Endothelial cell of umbilical vein (primary cell): ENCODE measurements around the gene TPGS2. TPM values are rescaled to one million over a fixed set of nuclear protein-coding genes. Genes with fewer than 3 reads are reported as not detected.

ENCODE experiments used
- BruUV-seq: library from RNA; stranded (reverse); fragments of 400-500 nt; replicated peaks from 2 replicates; lab custom pipeline; 2021; lab: Mats Ljungman, UMichigan
- CTCF ChIA-PET: fragments of 300-600, 350-600 bp; sonication (Branson Sonifier 250); formaldehyde crosslinking; loops from one replicate; lab custom pipeline; 2021; ENCODE audit warnings: antibody characterized with exemption, inconsistent platforms; lab: Charles Lee
- POLR2A ChIA-PET: fragments of 300-600, 350-600 bp; sonication (Branson Sonifier 250); formaldehyde crosslinking; loops from one replicate; lab custom pipeline; 2021; ENCODE audit warnings: antibody characterized with exemption, inconsistent platforms; lab: Charles Lee
- DNase-seq: peaks from one replicate; pipeline ENCODE4 v3.0.0-alpha.2; 2011; ENCODE audit warnings: low read depth, low spot score
- FAIRE-seq: peaks from 2 replicates; lab custom pipeline; 2011; peaks lifted over from hg19 to GRCh38; lab: Jason Lieb, UNC
- H2AFZ ChIP-seq: 2 replicates; pipeline ENCODE4 v1.6.0; 2012; ENCODE audit warnings: low read depth, low read length, control low read depth, inconsistent platforms
- H3K27ac ChIP-seq: 2 replicates; pipeline ENCODE4 v1.5.1; 2011; ENCODE audit warnings: low read depth, mild to moderate bottlenecking, control low read depth, low read length, moderate library complexity; ENCODE audit not compliant: insufficient read depth
- H3K27me3 ChIP-seq, 2 experiments: 2 replicates each; pipeline versions ENCODE4 v1.6.0 to v1.6.1; 2011; ENCODE audit warnings: low read length in 2 of 2, mixed read lengths in 1 of 2; ENCODE audit not compliant: control insufficient read depth in 2 of 2, insufficient read depth in 2 of 2
- H3K36me3 ChIP-seq, 2 experiments: 2 replicates in 1 of 2; 3 replicates in 1 of 2; pipeline ENCODE4 v1.5.1; 2011; ENCODE audit warnings: low read length in 2 of 2, mild to moderate bottlenecking in 1 of 2, moderate library complexity in 1 of 2; ENCODE audit not compliant: control insufficient read depth in 2 of 2, insufficient read depth in 2 of 2; ENCODE audit errors: extremely low read depth in 1 of 2
- H3K4me1 ChIP-seq: 3 replicates; pipeline ENCODE4 v1.5.1; 2011; ENCODE audit warnings: mild to moderate bottlenecking, low read length; ENCODE audit not compliant: control insufficient read depth, insufficient read depth; ENCODE audit errors: extremely low read depth
- H3K4me2 ChIP-seq: 2 replicates; pipeline ENCODE4 v1.6.1; 2011; ENCODE audit warnings: low read length, control low read depth, mixed read lengths; ENCODE audit not compliant: insufficient read depth
- H3K4me3 ChIP-seq, 3 experiments: fragments of 200-600 bp in 1 of 3; sonication (generic), shearing (Covaris generic) in 1 of 3; replicated peaks in 1 of 3; 2 replicates each; pipeline ENCODE4 v1.5.1; 2011 to 2016; ENCODE audit warnings: control low read depth in 3 of 3, low read length in 3 of 3, mild to moderate bottlenecking in 2 of 3, inconsistent platforms in 1 of 3, low read depth in 1 of 3, moderate library complexity in 1 of 3; ENCODE audit not compliant: insufficient read depth in 1 of 3
- H3K79me2 ChIP-seq: 2 replicates; pipeline ENCODE4 v1.6.0; 2012; ENCODE audit warnings: low read length, inconsistent platforms; ENCODE audit not compliant: control insufficient read depth, insufficient read depth
- H3K9ac ChIP-seq: replicated peaks from 2 replicates; pipeline ENCODE3; 2011; ENCODE audit warnings: low read length, control low read depth; ENCODE audit not compliant: insufficient read depth; ENCODE audit errors: extremely low read depth
- H3K9me1 ChIP-seq: replicated peaks from 3 replicates; pipeline ENCODE4 v1.6.0; 2011; ENCODE audit warnings: mild to moderate bottlenecking, low read length; ENCODE audit not compliant: control insufficient read depth, insufficient read depth; ENCODE audit errors: extremely low read depth
- H3K9me3 ChIP-seq: replicated peaks from 2 replicates; pipeline ENCODE4 v1.5.1; 2012; ENCODE audit warnings: low read length, inconsistent platforms; ENCODE audit not compliant: control insufficient read depth, insufficient read depth
- H4K20me1 ChIP-seq: replicated peaks from 2 replicates; pipeline ENCODE3; 2011; ENCODE audit warnings: mild to moderate bottlenecking, low read length; ENCODE audit not compliant: control insufficient read depth, insufficient read depth; ENCODE audit errors: extremely low read depth
- CTCF ChIP-seq, 2 donors: IDR thresholded peaks; 1 replicate in 1 of 2; 2 replicates in 1 of 2; pipeline ENCODE4 v1.5.1; 2011; ENCODE audit warnings: low read length in 2 of 2, mild to moderate bottlenecking in 2 of 2, moderate library complexity in 2 of 2, control low read depth in 1 of 2, inconsistent platforms in 1 of 2, low read depth in 1 of 2; ENCODE audit not compliant: insufficient read depth in 1 of 2; ENCODE audit errors: extremely low read depth in 1 of 2
- EZH2 ChIP-seq: IDR thresholded peaks from 2 replicates; pipeline ENCODE4 v1.6.1; 2012; ENCODE audit warnings: borderline replicate concordance, low read depth, mild to moderate bottlenecking, moderate library complexity, low read length, inconsistent platforms; ENCODE audit not compliant: severe bottlenecking
- FOS ChIP-seq: IDR thresholded peaks from 2 replicates; pipeline ENCODE4 v1.6.1; 2011; ENCODE audit warnings: mild to moderate bottlenecking, low read length, moderate library complexity, borderline replicate concordance; ENCODE audit not compliant: insufficient read depth
- GATA2 ChIP-seq: IDR thresholded peaks from 2 replicates; pipeline ENCODE4 v1.7.0; 2011; ENCODE audit warnings: low read depth, mild to moderate bottlenecking, moderate library complexity, mixed read lengths, low read length; ENCODE audit not compliant: insufficient read length, insufficient read depth
- JUN ChIP-seq: IDR thresholded peaks from 2 replicates; pipeline ENCODE4 v1.6.1; 2011; ENCODE audit warnings: borderline replicate concordance, low read depth; ENCODE audit not compliant: insufficient read length, insufficient read depth
- MAX ChIP-seq: IDR thresholded peaks from 2 replicates; pipeline ENCODE4 v1.6.1; 2011; ENCODE audit not compliant: insufficient read depth, insufficient read length
- MYC ChIP-seq: IDR thresholded peaks from one replicate; pipeline ENCODE4 v1.6.1; 2011; ENCODE audit warnings: mild to moderate bottlenecking, low read depth, low read length
- POLR2A ChIP-seq: IDR thresholded peaks from 2 replicates; pipeline ENCODE4 v1.6.1; 2012; ENCODE audit warnings: low read depth, mild to moderate bottlenecking, control low read depth, low read length
- POLR2AphosphoS5 ChIP-seq: IDR thresholded peaks from 2 replicates; pipeline ENCODE4 v1.6.1; 2012; ENCODE audit warnings: low read depth, mild to moderate bottlenecking, control low read depth, low read length, moderate library complexity; ENCODE audit not compliant: insufficient read depth
- dilution Hi-C: fragments of 300-500 bp; cut with MboI; formaldehyde crosslinking; loops from one replicate; pipeline ENCODE4 v1.15.0; 2019; ENCODE audit warnings: low sequenced_read_pairs; ENCODE audit not compliant: extremely low pct_ligation_motif_present
- intact Hi-C: fragments of 100-400 bp; cut with micrococcal nuclease; formaldehyde crosslinking; loops from one replicate; pipeline ENCODE4 v1.10.0; 2022
- polyA plus RNA-seq, 4 experiments: library from polyadenylated mRNA; depleted of rRNA in 3 of 4; stranded (reverse) in 3 of 4; unstranded in 1 of 4; fragments of >200 nt; gene quantifications; 2 replicates each; pipeline versions ENCODE4 v1.2.1 to v1.2.3, GENCODE V29; 2011 to 2012; ENCODE audit warnings: missing spikeins in 1 of 4
- total RNA-seq: library from RNA; stranded (reverse); gene quantifications from 2 replicates; pipeline ENCODE4 v1.2.3, GENCODE V29; 2021

TPGS2 gene
- total and polyA plus RNA-seq, 2 donors (not counting 3 experiments of a cell fraction or from before 2014, with no cell fraction given) = 150 to 232 TPM

- POLR2A ChIA-PET = no interaction called here
- H3K4me2 ChIP-seq = no peak overlapping the region
- H3K9ac ChIP-seq = no peak overlapping the region
- no TSS peak for BruUV-seq
- CTCF ChIA-PET = interaction anchor here (1.1 to 1.2 kb wide), 2 partner anchors 19 to 102 kb away, joined by 3 read pairs; no protein-coding TSS in a partner anchor
- no peak overlapping the region for H3K27ac ChIP-seq
- no peaks in the 10 kb centered on the region for H4K20me1 ChIP-seq
- no peak overlapping the region for H3K4me3 ChIP-seq
- no peak for TF ChIP-seq POLR2A
- TF ChIP-seq CTCF (IDR thresholded peaks at IDR 0.05; ENCODE audit: extremely low read depth in 1 of 2, insufficient read depth in 1 of 2, low read depth in 1 of 2, low read length in 2 of 2) = no peak
- no peaks in the 10 kb centered on the region for H3K27me3 ChIP-seq
- no peak for DNase-seq
- no peaks in the 10 kb centered on the region for H3K9me3 ChIP-seq
- H3K4me1 ChIP-seq = no peaks in the 10 kb centered on the region
- no peak overlapping the region for H2AFZ ChIP-seq
- H3K9me1 ChIP-seq = no peaks in the 10 kb centered on the region
- H3K36me3 ChIP-seq = peaks cover 5 to 18% of the 10 kb centered on the region in 2 experiments
- dilution Hi-C loops = no loop called here
- peaks cover 4% of the 10 kb centered on the region for H3K79me2 ChIP-seq
- no peak for FAIRE-seq
- intact Hi-C loops = no loop called here
These were observed 15.6 kb downstream of the TPGS2 start for GRCh38 chr18:36813101-36813775.

GRCh38 chr18:36812678-36813077, 16.1 kb downstream of the TPGS2 start:
- Histone ChIP-seq H3K9ac (no peak overlapping the region), H3K4me2 (no peak overlapping the region), H3K27me3 (no peaks in the 10 kb centered on the region), H3K9me3 (no peaks in the 10 kb centered on the region), H3K36me3 (peaks cover 5 to 21% of the 10 kb centered on the region in 2 experiments), H3K9me1 (no peaks in the 10 kb centered on the region), H3K27ac (no peak overlapping the region), H3K4me3 (no peak overlapping the region), H3K79me2 (peaks cover 4% of the 10 kb centered on the region), H2AFZ (no peak overlapping the region), H3K4me1 (no peaks in the 10 kb centered on the region), H4K20me1 (no peaks in the 10 kb centered on the region)
- DNase-seq (no peak), FAIRE-seq (no peak)
- intact Hi-C loops = no loop called here
- dilution Hi-C loops = no loop called here
- no peak for TF ChIP-seq FOS
- no peak for TF ChIP-seq GATA2
- no peak for TF ChIP-seq EZH2
- TF ChIP-seq MYC = no peak
- no peak for TF ChIP-seq MAX
- TF ChIP-seq POLR2A = no peak
- TF ChIP-seq CTCF (IDR thresholded peaks at IDR 0.05; ENCODE audit: extremely low read depth in 1 of 2, insufficient read depth in 1 of 2, low read depth in 1 of 2, low read length in 2 of 2) = no peak
- TF ChIP-seq POLR2AphosphoS5 = no peak
- no peak for TF ChIP-seq JUN
- POLR2A ChIA-PET = no interaction called here
- CTCF ChIA-PET = interaction anchor here (1.2 kb wide), 1 partner anchor 102 kb away, joined by 3 read pairs; no protein-coding TSS in a partner anchor
- no TSS peak for BruUV-seq
